Measurements from ENCODE around the gene CFAP68.
A peak's percentile ranks its signal among the peaks of the same experiment; 100 is the strongest.
"Not testable (repeated sequence)": the region's sequence is repeated elsewhere in the genome, so short reads cannot be mapped to it uniquely, and the experiment has no call there.

The CFAP68 gene

DNA sequence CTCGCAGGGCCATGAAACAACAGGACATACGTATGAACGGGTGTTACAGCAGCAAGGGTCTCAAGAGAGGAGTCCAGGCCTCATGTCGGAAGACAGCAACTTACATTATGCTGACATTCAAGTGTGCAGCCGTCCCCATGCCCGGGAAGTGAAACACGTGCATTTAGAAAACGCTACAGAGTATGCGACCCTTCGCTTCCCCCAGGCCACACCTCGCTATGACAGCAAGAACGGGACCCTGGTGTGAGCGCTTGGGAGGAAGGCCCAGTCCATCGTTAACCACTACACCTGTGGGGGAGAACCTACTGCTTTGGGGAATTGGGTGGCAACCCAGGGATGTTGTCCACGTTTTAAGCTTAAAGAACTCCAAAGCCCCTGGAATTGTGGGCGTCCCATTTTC is 46.6 kb downstream of the CFAP68 start:
- in situ Hi-C loops (cut with HindIII; ENCODE audit: low sequenced_read_pairs), result no loop called here
- TF ChIP-seq, protein P1, sequence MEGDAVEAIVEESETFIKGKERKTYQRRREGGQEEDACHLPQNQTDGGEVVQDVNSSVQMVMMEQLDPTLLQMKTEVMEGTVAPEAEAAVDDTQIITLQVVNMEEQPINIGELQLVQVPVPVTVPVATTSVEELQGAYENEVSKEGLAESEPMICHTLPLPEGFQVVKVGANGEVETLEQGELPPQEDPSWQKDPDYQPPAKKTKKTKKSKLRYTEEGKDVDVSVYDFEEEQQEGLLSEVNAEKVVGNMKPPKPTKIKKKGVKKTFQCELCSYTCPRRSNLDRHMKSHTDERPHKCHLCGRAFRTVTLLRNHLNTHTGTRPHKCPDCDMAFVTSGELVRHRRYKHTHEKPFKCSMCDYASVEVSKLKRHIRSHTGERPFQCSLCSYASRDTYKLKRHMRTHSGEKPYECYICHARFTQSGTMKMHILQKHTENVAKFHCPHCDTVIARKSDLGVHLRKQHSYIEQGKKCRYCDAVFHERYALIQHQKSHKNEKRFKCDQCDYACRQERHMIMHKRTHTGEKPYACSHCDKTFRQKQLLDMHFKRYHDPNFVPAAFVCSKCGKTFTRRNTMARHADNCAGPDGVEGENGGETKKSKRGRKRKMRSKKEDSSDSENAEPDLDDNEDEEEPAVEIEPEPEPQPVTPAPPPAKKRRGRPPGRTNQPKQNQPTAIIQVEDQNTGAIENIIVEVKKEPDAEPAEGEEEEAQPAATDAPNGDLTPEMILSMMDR (IDR thresholded peaks at IDR 0.05; ENCODE audit: low read depth, low read length), result no peak
- no peak for DNase-seq (ENCODE audit: low read depth, low spot score)
- no peak overlapping the region for H3K4me3 ChIP-seq (ENCODE audit: low read depth, low read length)

DNA sequence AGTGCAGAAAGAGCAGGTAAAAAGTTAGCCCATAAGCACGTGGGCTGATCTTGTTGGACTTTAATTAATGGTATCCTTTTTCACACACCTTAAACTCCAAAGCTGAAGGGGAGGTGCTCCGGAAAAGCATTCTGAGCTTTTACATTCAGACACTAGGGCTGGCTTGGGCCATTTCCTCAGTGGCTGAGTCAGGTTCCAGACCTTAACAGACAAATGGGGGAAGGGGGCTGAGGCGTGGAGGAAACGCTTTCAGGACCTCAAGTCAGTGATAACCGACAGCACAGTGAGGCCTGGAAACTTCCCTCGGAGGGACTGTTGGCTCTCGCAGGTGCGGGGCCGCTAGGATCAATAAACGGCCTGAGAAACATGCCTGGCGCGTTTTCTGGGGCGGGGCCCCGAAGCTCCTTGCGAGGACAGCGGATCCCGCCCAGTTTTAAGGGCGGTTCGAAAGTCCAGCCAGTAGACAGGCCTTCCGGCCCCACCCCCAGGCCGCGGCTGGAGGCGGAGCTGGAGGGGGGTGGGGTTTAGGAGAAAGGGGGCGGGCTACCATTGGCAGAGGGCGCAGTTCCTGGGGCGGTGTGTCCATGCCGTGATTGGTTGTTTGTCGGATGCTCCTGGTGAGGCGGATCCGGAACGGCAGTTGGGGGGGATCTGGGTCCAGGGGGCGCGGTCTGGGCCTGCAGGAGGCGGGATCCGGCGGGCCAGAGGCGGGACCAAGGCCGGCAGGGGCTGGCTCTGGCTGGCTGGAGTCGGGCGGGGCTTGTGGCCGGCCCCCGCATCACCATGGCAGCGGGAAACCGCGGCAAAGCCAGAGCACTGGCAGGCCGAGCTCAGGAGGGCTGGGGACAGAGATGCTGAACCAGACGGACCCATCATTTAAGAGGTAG is 47.4 kb downstream of the CFAP68 start:
- H3K4me3 ChIP-seq (ENCODE audit: low read depth, low read length), result peak overlapping the region; percentile 38
- in situ Hi-C loops (cut with HindIII; ENCODE audit: low sequenced_read_pairs), result no loop called here
- TF ChIP-seq, protein P1 (IDR thresholded peaks at IDR 0.05; ENCODE audit: low read depth, low read length), result no peak
- peak; percentile 98 for DNase-seq (ENCODE audit: low read depth, low spot score)

DNA sequence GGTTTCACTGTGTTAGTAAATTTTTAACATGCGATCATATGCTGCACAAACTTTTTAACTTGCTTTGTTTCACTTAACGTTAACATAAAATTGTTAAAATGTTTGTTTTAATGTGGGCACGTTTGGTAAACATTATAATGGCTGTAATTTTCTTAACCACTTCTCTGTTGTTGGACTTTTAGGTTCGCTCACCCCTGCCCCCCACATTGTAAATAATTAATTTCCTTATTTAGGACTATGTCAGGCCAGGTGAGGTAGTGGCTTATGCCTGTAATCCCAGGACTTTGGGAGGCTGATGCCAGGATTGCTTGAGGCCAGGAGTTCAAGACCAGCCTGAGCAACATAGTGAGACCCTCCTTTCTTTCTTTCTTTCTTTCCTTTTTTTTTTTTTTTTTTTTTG is 51.1 kb downstream of the CFAP68 start:
- in situ Hi-C loops (cut with HindIII; ENCODE audit: low sequenced_read_pairs), result no loop called here
- no peak overlapping the region for H3K4me3 ChIP-seq (ENCODE audit: low read depth, low read length)
- no peak for DNase-seq (ENCODE audit: low read depth, low spot score)
- TF ChIP-seq, protein P1 (IDR thresholded peaks at IDR 0.05; ENCODE audit: low read depth, low read length), result no peak

DNA sequence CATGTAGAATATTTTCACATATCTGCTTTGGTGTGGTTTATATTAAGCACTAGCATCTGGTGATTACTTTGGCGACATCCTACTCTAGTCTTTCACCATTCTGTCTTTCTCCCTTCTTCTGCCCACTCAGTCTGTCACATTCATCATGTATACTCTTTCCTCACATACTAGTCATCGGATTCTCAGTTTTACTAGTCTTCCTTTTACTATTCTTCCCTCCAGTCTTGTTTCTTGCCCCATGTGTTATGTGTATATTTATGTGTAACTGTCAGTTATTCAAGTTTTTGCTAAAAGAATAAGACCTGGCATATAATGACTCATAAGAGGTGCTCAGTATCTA is 53.2 kb downstream of the CFAP68 start:
- no peak for DNase-seq (ENCODE audit: low read depth, low spot score)
- TF ChIP-seq, protein P1 (IDR thresholded peaks at IDR 0.05; ENCODE audit: low read depth, low read length), result no peak
- no peak overlapping the region for H3K4me3 ChIP-seq (ENCODE audit: low read depth, low read length)
- in situ Hi-C loops (cut with HindIII; ENCODE audit: low sequenced_read_pairs), result no loop called here

DNA sequence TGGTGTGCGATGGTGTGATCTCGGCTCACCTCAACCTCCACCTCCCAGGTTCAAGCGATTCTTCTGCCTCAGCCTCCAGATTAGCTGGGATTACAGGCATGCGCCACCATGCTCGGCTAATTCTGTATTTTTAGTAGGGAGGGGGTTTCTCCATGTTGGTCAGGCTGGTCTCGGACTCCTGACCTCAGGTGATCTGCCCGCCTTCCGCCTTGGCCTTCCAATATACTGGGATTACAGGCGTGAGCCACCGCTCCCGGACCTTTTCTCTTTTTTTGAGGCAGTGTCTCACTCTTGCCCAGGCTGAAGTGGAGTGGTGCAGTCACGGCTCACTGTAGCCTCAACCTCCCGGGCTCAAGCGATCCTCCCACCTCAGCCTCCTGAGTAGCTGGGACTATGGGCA is 53.8 kb downstream of the CFAP68 start:
- in situ Hi-C loops (cut with HindIII; ENCODE audit: low sequenced_read_pairs); DNase-seq (ENCODE audit: low read depth, low spot score); H3K4me3 ChIP-seq (ENCODE audit: low read depth, low read length): not testable (repeated sequence)

DNA sequence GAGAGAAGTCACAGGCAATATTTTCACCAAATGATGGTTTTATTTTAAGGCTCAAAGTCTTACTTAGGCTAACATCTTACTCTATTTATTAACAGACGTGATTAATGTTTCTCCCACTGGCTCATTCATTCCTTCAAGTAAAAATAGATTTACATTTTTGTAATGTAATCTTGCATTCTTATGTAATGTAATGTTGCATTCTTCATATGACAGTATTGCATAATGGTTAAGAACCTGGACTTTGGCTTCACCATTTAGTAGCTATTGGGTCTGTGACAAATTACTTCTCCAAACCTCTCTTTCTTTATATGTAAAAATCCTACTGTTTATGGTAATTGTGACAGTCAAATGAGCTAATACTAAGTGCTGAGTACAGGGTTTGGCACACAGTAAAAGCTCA is 54.5 kb downstream of the CFAP68 start:
- TF ChIP-seq, protein P1 (IDR thresholded peaks at IDR 0.05; ENCODE audit: low read depth, low read length), result no peak
- H3K4me3 ChIP-seq (ENCODE audit: low read depth, low read length), result no peak overlapping the region
- in situ Hi-C loops (cut with HindIII; ENCODE audit: low sequenced_read_pairs), result no loop called here
- DNase-seq (ENCODE audit: low read depth, low spot score), result no peak

DNA sequence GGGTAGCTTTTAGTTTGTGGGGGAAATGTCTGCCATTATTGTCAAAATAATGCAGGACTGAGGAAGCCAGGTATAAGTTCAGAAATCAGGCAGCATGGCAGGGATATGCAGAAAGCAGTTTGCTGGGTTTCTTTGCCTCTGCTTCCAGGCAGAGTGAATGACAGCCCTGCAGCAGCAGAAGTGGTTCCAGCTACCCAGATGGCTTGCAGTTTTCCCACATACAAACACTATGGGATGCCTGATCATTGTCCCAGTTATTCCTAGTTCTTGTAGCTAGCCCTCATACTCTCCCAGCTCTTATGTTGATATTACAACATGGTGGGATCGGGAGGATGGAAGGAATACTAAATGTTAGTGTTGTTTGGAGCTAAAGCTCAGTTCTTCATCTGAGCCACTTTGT is 55.0 kb downstream of the CFAP68 start:
- in situ Hi-C loops (cut with HindIII; ENCODE audit: low sequenced_read_pairs), result no loop called here
- TF ChIP-seq, protein P1 (IDR thresholded peaks at IDR 0.05; ENCODE audit: low read depth, low read length), result no peak
- DNase-seq (ENCODE audit: low read depth, low spot score), result no peak
- no peak overlapping the region for H3K4me3 ChIP-seq (ENCODE audit: low read depth, low read length)
